Measurements from ENCODE around the gene PTPN13. TPM values are rescaled to one million over a fixed set of nuclear protein-coding genes. Genes with fewer than 3 reads are reported as not detected.
A peak's percentile ranks its signal among the peaks of the same experiment; 100 is the strongest.

The PTPN13 gene
- total and polyA plus RNA-seq, 12 donors = 0.70 to 5.5 (median 2.7) TPM

DNA sequence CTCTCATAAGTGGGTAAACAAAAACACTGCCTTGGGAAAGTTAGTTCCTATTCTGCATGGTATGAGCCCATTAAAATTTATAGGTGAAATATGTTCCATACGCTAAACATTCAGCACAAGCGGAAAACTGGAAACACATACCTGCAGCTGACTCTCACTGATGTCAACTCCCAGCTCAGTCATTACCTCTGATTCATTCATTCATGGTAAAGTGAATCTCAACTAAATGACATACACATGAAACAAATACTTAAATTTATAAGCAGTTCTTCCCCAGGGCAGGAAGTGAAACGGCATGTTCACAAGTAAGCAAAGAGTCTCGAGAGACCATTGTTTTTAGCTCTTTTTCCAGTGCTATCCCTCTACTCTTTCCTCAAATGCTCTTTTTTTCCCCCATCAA, 253.5 kb downstream of the PTPN13 start:
- no peaks in the 10 kb centered on the region for H3K27me3 ChIP-seq
- no peaks in the 10 kb centered on the region for H3K36me3 ChIP-seq
- intact Hi-C loops (cut with DNase I) = loop anchor here in 1 of 10 donors (5.0 kb wide), 1 partner anchor 45 kb away; the partner anchor contains the start of gene C4orf36
- no peak for TF ChIP-seq CTCF (IDR thresholded peaks at IDR 0.05)
- 68 to 70% methylated on average over 4 of the region's 4 CpGs for WGBS, 2 donors
- H3K4me3 ChIP-seq = peak overlapping the region in 2 of 10 donors; percentile 18 to 33
- H3K9me3 ChIP-seq = no peaks in the 10 kb centered on the region
- ATAC-seq (peak in 1 of 8 donors; percentile 8), DNase-seq (no peak)
- H3K4me1 ChIP-seq = peaks cover 0 to 44% (median 15%) of the 10 kb centered on the region in 9 donors
- peak overlapping the region in 4 of 10 donors; percentile 17 to 66 (median 54) for H3K27ac ChIP-seq

DNA sequence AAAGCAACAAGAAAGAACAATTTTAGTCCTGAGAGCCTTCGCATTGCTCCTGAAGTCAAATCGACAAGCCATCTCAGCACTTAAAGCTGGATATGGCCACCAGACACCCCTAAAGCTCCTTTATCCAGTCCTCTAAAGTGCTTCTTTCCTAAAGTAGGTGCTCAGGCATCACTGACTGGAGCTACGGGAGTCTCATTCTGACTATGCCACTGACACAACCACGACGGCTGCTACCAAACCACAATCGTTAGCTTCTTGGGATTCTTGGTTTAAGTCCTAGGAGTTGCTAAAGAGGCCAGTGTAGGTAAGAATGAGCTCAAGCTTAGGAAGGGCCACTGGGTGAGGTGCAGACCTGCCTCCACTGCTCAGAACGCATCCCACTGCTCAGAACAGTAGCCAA, 254.0 kb downstream of the PTPN13 start:
- Histone ChIP-seq H3K4me1 (peaks cover 0 to 44% (median 15%) of the 10 kb centered on the region in 9 donors), H3K4me3 (peak overlapping the region in 3 of 10 donors; percentile 18 to 33 (median 29)), H3K36me3 (no peaks in the 10 kb centered on the region), H3K27ac (peak overlapping the region in 7 of 10 donors; percentile 17 to 66 (median 49)), H3K27me3 (no peaks in the 10 kb centered on the region), H3K9me3 (no peaks in the 10 kb centered on the region)
- DNase-seq (no peak), ATAC-seq (no peak)
- intact Hi-C loops (cut with DNase I) = loop anchor here in 1 of 10 donors (5.0 kb wide), 1 partner anchor 44 kb away; the partner anchor contains the start of gene C4orf36
- WGBS, 2 donors = 63 to 64% methylated on average over 7 of the region's 7 CpGs
- TF ChIP-seq CTCF (IDR thresholded peaks at IDR 0.05) = no peak

DNA sequence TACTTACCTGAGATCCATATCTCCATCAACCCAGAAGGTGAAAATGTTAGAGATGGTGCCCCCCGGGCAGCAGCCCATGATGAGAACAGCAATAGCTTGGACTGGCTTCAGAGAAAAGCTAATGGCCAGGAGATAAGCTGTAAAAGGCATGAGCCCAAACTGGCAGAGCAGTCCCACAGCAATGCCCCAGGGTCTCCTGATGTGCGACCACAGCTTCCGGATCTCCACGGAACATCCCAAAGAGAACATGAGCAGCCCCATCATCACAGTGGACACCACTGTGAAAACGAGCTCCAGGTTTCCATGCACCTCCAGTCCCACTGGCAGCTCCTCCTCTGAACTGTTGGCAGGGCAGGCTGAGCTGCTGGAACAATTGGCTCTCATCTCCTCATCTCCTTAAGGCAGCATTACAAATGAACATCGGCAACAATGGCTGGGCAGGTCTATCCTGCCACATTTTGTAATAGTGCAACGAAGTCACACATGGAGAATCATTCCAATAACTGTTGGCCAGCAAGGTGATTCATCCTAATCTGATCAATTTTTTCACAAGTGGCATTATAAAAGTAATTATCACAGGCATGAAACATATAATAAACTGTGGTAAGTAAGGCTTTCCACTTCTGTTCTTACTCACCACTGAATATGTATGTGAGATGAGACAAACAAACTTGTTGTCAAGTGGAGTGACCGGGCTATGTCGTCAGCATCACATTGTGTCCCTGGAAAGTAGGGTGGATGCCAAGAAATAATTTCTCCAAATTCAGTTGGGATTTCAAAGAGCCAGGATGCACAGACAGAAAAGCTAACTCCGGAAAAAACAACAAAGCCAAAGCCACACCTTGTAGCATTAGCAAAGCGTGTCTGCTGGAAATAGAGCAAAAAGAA, 254.9 kb downstream of the PTPN13 start, which contains the start of gene SLC10A6:
Gene SLC10A6 (minus strand): TSS at position 653 of the 888 bp plus-strand sequence. CDS start 269 bp downstream, at position 384.
- H3K9me3 ChIP-seq = no peaks in the 10 kb centered on the region
- H3K27ac ChIP-seq = peak within 1 kb of the TSS in 8 of 10 donors; percentile 35 to 66 (median 45)
- peaks cover 0 to 44% (median 15%) of the 10 kb centered on the region in 9 donors for H3K4me1 ChIP-seq
- peak within 1 kb of the TSS in 4 of 10 donors; percentile 17 to 33 (median 24) for H3K4me3 ChIP-seq
- DNase-seq (peak in 1 of 2 donors; percentile 39), ATAC-seq (peak in 7 of 8 donors; percentile 62 to 85 (median 78))
- 59 to 63% methylated on average over 11 of the region's 11 CpGs for WGBS, 2 donors
- no peak for TF ChIP-seq CTCF (IDR thresholded peaks at IDR 0.05)
- H3K27me3 ChIP-seq = no peaks in the 10 kb centered on the region
- intact Hi-C loops (cut with DNase I) = loop anchor here in 1 of 10 donors (5.0 kb wide), 1 partner anchor 43 kb away; the partner anchor contains the start of gene C4orf36
- no peaks in the 10 kb centered on the region for H3K36me3 ChIP-seq

GRCh38 chr4:86853209-86853608, 259.1 kb downstream of the PTPN13 start:
- 75 to 95% methylated on average over 5 of the region's 5 CpGs for WGBS, 2 donors
- intact Hi-C loops (cut with DNase I) = no loop called here
- no peaks in the 10 kb centered on the region for H3K36me3 ChIP-seq

More at GRCh38 chr4:86853209-86853608, 259.1 kb downstream of the PTPN13 start:
- DNase-seq (no peak), ATAC-seq (no peak)
- H3K27me3 ChIP-seq = no peaks in the 10 kb centered on the region
- H3K4me1 ChIP-seq = peaks cover 0 to 34% (median 14%) of the 10 kb centered on the region in 9 donors
- TF ChIP-seq CTCF (IDR thresholded peaks at IDR 0.05) = no peak
- no peak overlapping the region for H3K4me3 ChIP-seq
- H3K27ac ChIP-seq = no peak overlapping the region
- H3K9me3 ChIP-seq = no peaks in the 10 kb centered on the region

All from heart right ventricle (tissue), 16 donors.